Jurkat, Clone E6-1 (cell line): ENCODE data around the gene NEK7.
"Not testable (repeated sequence)": the region's sequence is repeated elsewhere in the genome, so short reads cannot be mapped to it uniquely, and the experiment has no call there.

ENCODE experiments used
- DNase-seq: peaks from one replicate; pipeline ENCODE4 v3.0.0-alpha.2; 2011; ENCODE audit warnings: low read depth, low spot score
- H3K4me3 ChIP-seq: 2 replicates; pipeline ENCODE4 v1.5.1; 2011; ENCODE audit warnings: mild to moderate bottlenecking, low read length, control low read depth, moderate library complexity

The NEK7 gene

GRCh38 chr1:198304431-198304830 lies 147.6 kb downstream of the NEK7 start:
- no peak for DNase-seq
- no peak overlapping the region for H3K4me3 ChIP-seq

DNA sequence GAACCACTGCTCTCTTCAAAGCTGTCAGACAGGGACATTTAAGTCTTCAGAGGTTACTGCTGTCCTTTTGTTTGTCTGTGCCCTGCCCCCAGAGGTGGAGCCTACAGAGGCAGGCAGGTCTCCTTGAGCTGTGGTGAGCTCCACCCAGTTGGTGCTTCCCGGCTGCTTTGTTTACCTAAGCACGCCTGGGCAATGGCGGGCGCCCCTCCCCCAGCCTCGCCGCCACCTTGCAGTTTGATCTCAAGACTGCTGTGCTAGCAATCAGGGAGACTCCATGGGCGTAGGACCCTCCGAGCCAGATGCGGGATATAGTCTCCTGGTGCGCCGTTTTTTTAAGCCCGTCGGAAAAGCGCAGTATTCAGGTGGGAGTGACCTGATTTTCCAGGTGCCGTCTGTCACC lies 158.0 kb downstream of the NEK7 start:
- DNase-seq, H3K4me3 ChIP-seq: not testable (repeated sequence)

- DNase-seq, H3K4me3 ChIP-seq: not testable (repeated sequence)
Observed at GRCh38 chr1:198315331-198315730, 158.5 kb downstream of the NEK7 start.

- no peak overlapping the region for H3K4me3 ChIP-seq
- no peak for DNase-seq
Observed at GRCh38 chr1:198316546-198317100, 159.8 kb downstream of the NEK7 start.

- H3K4me3 ChIP-seq, result no peak overlapping the region
- no peak for DNase-seq
Observed at GRCh38 chr1:198318085-198318484, 161.3 kb downstream of the NEK7 start.

GRCh38 chr1:198320759-198321158 lies 164.0 kb downstream of the NEK7 start:
- H3K4me3 ChIP-seq, result no peak overlapping the region
- no peak for DNase-seq

DNA sequence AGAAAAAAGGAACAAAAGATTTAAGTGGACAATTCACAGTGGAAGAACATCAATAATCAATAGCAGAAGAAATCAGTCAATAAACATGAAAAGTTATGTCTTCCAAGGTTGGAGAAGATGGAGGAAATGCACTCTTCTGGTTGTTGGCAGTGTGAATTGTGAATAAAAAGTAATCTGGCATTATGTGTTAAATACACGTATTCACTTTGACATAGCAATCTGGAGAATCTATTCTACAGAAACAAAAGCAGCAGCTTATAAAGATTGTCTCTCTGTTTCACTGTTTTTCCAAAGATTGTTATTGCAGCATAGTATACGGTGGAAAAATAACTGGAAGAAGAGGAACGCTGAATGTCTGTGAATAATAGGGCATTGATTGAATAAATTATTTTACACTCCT lies 169.4 kb downstream of the NEK7 start:
- DNase-seq, result no peak
- no peak overlapping the region for H3K4me3 ChIP-seq

- no peak for DNase-seq
- no peak overlapping the region for H3K4me3 ChIP-seq
Observed at GRCh38 chr1:198326915-198327314, 170.1 kb downstream of the NEK7 start.

GRCh38 chr1:198328458-198329032 lies 171.7 kb downstream of the NEK7 start:
- no peak for DNase-seq
- H3K4me3 ChIP-seq, result no peak overlapping the region

- no peak overlapping the region for H3K4me3 ChIP-seq
- no peak for DNase-seq
Observed at GRCh38 chr1:198330982-198331615, 174.3 kb downstream of the NEK7 start.

GRCh38 chr1:198333744-198334143 lies 176.9 kb downstream of the NEK7 start:
- H3K4me3 ChIP-seq, result no peak overlapping the region
- no peak for DNase-seq

DNA sequence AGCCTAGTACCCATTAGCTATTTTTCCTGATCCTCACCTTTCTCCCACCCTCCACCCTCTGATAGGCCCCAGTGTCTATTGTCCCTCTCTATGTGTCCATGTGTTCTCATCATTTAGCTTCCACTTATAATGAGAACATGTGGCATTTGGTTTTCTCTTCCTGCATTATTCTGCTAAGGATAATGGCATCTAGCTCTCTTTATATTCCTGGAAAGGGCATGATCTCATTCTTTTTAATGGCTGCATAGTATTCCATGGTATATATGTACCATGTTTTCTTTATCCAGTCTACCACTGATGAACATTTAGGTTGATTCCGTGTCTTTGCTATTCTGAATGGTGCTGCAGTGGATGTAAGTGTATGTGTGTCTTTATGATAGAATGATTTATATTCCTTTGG lies 178.9 kb downstream of the NEK7 start:
- DNase-seq, result no peak
- no peak overlapping the region for H3K4me3 ChIP-seq

DNA sequence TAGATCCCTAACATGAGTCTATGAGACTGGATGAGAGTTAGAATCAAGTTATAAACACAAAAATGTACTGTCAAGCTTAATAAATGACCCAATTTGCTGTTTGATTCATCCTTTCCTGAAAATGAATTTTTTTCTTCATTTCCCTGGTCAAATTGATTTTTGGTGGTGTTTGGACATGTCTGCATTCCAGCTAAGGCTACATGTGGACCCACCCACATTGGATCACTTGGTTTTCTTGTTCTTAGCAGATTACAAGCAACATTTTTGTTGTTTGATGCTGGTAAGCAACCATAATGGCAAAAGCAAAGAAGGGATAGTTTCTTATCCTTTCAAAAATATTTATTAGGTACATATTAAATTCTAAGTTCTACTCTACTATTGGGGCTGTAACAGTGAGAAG lies 181.1 kb downstream of the NEK7 start:
- no peak for DNase-seq
- H3K4me3 ChIP-seq, result no peak overlapping the region

DNA sequence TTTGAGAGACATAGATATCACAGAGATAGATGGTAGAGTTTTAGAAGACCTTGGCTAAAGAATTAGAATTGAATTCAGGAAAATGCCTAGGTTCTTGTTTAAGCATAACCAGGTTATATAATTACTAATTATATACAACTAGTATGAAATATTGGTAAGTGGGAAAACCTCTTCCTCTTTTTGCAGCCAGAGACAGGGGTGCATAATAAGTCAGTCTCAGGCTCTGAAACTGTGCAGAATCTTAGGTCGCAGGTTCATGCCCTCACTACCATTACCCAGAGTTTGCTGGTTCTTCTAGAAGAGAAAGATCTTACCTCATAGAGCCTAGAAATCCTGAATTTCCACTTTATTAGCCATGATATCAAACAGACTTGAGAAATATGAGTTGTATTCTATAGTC lies 183.3 kb downstream of the NEK7 start:
- H3K4me3 ChIP-seq, result no peak overlapping the region
- no peak for DNase-seq

DNA sequence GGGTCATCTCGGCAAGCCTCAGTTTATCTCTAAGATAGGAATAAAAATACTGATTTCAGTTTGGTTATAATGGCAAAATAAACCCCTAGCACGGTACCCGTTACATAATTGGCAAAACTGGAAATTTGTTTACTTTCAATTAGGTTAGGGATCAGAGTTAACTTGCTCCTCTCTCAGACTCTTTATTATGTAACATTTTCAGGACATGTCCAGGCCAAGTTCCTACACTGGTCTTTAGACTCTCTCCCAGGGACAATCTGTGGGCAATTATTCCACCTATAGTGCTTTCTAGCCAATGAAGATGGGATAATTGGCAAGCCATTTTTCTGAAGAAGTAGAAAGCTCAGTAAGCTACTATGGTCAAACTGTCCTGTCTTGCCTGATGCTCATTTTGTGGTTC lies 189.4 kb downstream of the NEK7 start:
- DNase-seq, result no peak
- H3K4me3 ChIP-seq, result no peak overlapping the region

GRCh38 chr1:198350456-198350855 lies 193.7 kb downstream of the NEK7 start:
- no peak overlapping the region for H3K4me3 ChIP-seq
- no peak for DNase-seq

DNA sequence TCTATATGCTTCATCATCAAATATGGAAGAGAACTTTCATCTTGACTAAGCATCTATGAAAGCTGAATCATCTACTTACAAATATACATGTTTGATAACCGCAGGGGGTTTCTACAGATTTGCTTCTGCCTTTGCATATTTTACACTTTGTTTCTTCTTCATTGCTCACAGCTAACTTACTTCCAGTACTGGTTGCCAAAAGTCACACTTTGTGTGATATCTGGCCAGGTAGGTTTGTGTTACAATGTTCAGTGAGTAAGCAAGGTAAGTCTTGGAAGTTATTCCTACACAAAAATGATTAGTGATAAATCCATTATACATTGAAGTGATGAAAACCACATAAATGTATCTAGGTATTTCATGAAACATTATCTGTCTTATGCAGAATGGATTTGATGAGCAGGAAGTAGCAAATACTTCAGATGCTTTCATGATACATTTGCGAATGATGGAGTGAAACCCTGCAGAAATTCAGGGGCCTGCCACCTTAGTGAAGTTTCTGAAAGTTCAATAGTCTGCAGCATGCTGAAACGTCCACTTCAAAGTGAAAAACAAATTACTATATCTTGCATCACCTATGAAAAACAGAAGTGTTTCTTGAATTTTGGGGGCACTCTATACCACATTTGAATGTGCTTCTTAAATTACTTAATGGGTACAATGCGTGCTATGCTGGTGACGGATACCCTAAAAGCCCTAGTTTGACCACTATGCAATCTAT lies 196.3 kb downstream of the NEK7 start:
- no peak for DNase-seq
- no peak overlapping the region for H3K4me3 ChIP-seq

DNA sequence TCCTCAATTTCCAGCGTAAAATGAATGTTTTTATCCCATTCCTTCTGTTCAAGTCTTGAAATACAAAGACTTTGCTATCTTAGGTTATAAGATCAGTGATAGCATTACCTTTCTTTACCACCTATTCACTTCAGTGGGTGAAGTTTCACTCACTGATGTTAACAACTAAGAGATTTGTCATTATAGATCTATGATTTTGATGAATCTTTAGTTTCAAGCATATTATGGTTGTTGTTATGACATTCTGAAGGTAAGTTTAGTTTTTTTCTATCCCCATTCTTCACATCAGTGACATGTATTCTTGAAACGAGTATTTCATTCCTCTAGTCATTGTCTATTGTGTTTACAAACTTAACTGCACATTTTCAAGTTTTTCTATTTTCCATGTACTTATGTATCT lies 201.1 kb downstream of the NEK7 start:
- DNase-seq, result no peak
- H3K4me3 ChIP-seq, result no peak overlapping the region

DNA sequence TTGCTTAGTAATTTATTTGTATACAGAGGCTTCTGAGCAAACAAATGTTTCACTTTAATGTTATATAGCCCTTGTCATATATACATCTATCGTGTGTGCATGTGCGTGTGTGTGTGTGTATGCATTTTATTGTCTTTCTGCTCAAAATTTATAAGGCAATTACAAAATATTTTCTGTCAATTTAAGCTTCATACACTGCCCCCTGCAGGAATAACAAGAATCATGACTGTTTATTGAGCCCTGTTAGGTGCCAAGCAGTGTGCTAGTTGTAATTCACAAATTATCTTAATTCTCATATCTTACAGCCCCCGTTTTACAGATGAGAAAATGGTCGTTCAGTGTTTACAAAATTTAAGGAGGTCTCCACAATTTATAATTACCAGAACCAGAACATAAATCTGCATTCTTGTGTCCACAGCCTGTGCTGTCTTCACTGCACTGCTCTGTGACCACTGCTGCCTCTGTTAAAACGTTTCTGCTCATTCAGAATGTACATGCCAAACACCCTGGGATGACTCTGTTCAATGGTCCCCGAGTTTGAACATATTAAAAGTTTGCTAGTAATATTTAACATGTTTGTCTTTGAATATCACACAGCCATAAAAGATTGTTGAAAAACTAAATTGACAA lies 202.3 kb downstream of the NEK7 start:
- no peak overlapping the region for H3K4me3 ChIP-seq
- peak; percentile 31 for DNase-seq

GRCh38 chr1:198360208-198360729 lies 203.5 kb downstream of the NEK7 start:
- no peak overlapping the region for H3K4me3 ChIP-seq
- DNase-seq, result no peak
